K562 (cell line): ENCODE results near the gene ICAM2. TPM values are rescaled to one million over a fixed set of nuclear protein-coding genes. Genes with fewer than 3 reads are reported as not detected.

ENCODE experiments used
- CREB1 ChIP-seq, 2 experiments: sonication (generic) in 1 of 2; formaldehyde crosslinking in 1 of 2; IDR thresholded peaks; 2 replicates each; pipeline versions ENCODE4 v1.6.1 to v1.8.0; 2012 to 2022; ENCODE audit warnings: inconsistent platforms in 1 of 2, mild to moderate bottlenecking in 1 of 2, missing genetic modification reagents in 1 of 2, moderate library complexity in 1 of 2
- EZH2 ChIP-seq: IDR thresholded peaks from 2 replicates; pipeline ENCODE4 v1.6.1; 2012; ENCODE audit warnings: low read depth, mild to moderate bottlenecking, inconsistent platforms, low read length, borderline replicate concordance
- GABPB1 ChIP-seq: sonication (generic); formaldehyde crosslinking; IDR thresholded peaks from 2 replicates; pipeline ENCODE4 v1.8.0; 2022; ENCODE audit warnings: mild to moderate bottlenecking, missing genetic modification reagents
- HDAC6 ChIP-seq: IDR thresholded peaks from 2 replicates; pipeline ENCODE4 v1.6.1; 2012; ENCODE audit warnings: low read depth, mild to moderate bottlenecking, control low read depth, inconsistent platforms, low read length, moderate library complexity
- HDAC8 ChIP-seq: fragments of 450-650 bp; IDR thresholded peaks from 2 replicates; pipeline ENCODE4 v1.6.1; 2016; ENCODE audit warnings: mild to moderate bottlenecking, missing genetic modification characterization, moderate library complexity, missing compliant biosample characterization
- MYNN ChIP-seq, 2 experiments: sonication (generic); formaldehyde crosslinking in 1 of 2; IDR thresholded peaks; 2 replicates each; pipeline versions ENCODE4 v1.5.0 to v1.6.1; 2016 to 2020; ENCODE audit warnings: antibody characterized with exemption in 1 of 2, missing genetic modification reagents in 1 of 2
- POLR3G ChIP-seq: IDR thresholded peaks from 2 replicates; pipeline ENCODE4 v1.6.1; 2011; ENCODE audit not compliant: insufficient read length, insufficient replicate concordance; ENCODE audit errors: extremely low read depth
- TSC22D4 ChIP-seq: fragments of 450-650 bp; IDR thresholded peaks from 2 replicates; pipeline ENCODE4 v1.6.1; 2016; ENCODE audit warnings: missing genetic modification characterization, missing biosample characterization, control low read depth
- U2AF2 ChIP-seq: fragments of 200-400 bp; formaldehyde crosslinking; optimal IDR thresholded peaks from 2 replicates; pipeline ENCODE3; 2017; ENCODE audit warnings: low read depth, mild to moderate bottlenecking, low read length
- ZBTB1 ChIP-seq: sonication (generic); formaldehyde crosslinking; IDR thresholded peaks from 2 replicates; pipeline ENCODE4 v1.8.1; 2023; ENCODE audit warnings: missing genetic modification reagents, low read depth, mild to moderate bottlenecking, borderline replicate concordance
- ZFPM2 ChIP-seq: fragments of 250-450 bp; sonication (Bioruptor Pico); IDR thresholded peaks from 2 replicates; pipeline ENCODE4 v1.5.1; 2022; ENCODE audit warnings: mild to moderate bottlenecking
- ZNF133 ChIP-seq: fragments of 250-450 bp; sonication (Bioruptor Pico); IDR thresholded peaks from 2 replicates; pipeline ENCODE4 v1.4.0; 2020; ENCODE audit warnings: mild to moderate bottlenecking
- ZNF174 ChIP-seq: fragments of 250-450 bp; sonication (Bioruptor Pico); IDR thresholded peaks from 2 replicates; pipeline ENCODE4 v1.4.0; 2020; ENCODE audit warnings: mild to moderate bottlenecking
- ZNF445 ChIP-seq: fragments of 250-450 bp; sonication (Bioruptor Pico); IDR thresholded peaks from 2 replicates; pipeline ENCODE4 v1.4.0; 2020; ENCODE audit warnings: low read depth, mild to moderate bottlenecking, moderate library complexity
- ZNF699 ChIP-seq: fragments of 250-450 bp; sonication (Bioruptor Pico); IDR thresholded peaks from 2 replicates; pipeline ENCODE4 v1.8.0; 2021; ENCODE audit warnings: mild to moderate bottlenecking, moderate library complexity; ENCODE audit not compliant: insufficient replicate concordance
- ZNF764 ChIP-seq: fragments of 250-450 bp; sonication (Bioruptor Pico); IDR thresholded peaks from 2 replicates; pipeline ENCODE4 v1.4.0; 2020; ENCODE audit warnings: low read depth, mild to moderate bottlenecking, moderate library complexity
- ZNF830 ChIP-seq: fragments of 250-450 bp; sonication (Bioruptor Pico); IDR thresholded peaks from 2 replicates; pipeline ENCODE4 v1.5.0; 2021; ENCODE audit warnings: mild to moderate bottlenecking
- ZSCAN29 ChIP-seq: fragments of 450-650 bp; IDR thresholded peaks from 2 replicates; pipeline ENCODE4 v1.6.1; 2017
- polyA plus RNA-seq, 8 experiments: library from polyadenylated mRNA; depleted of rRNA in 4 of 8; stranded (reverse) in 5 of 8; unstranded in 3 of 8; fragments of >200 nt; fragmentation: Nextera tagmentation in 2 of 8; fragmentation: Illumina TruSeq in 1 of 8; extraction: Ambion mirVana in 2 of 8; extraction: Trizol in 1 of 8; gene quantifications; 2 replicates each; pipeline versions ENCODE4 v1.2.1 to v1.2.3, GENCODE V29; 2011 to 2014; ENCODE audit warnings: inconsistent platforms in 1 of 8, missing spikeins in 1 of 8
- total RNA-seq, 7 experiments: library from RNA; depleted of rRNA in 6 of 7; stranded (reverse); fragments of >200 nt in 6 of 7; fragmentation: Illumina TruSeq in 2 of 7; extraction: Trizol in 2 of 7; gene quantifications; 2 replicates each; pipeline versions ENCODE4 v1.2.1 to v1.2.3, GENCODE V29; 2011 to 2021; ENCODE audit warnings: low replicate concordance in 1 of 7
- TF ChIP-seq, protein P1 (sequence below), 2 experiments: fragments of 200-800 bp in 1 of 2; sonication (Bioruptor generic) in 1 of 2; sonication (generic) in 1 of 2; formaldehyde crosslinking in 1 of 2; IDR thresholded peaks in 1 of 2; conservative IDR thresholded peaks in 1 of 2; 2 replicates each; pipeline versions ENCODE4 v1.5.0 to v1.6.1; 2016 to 2020; ENCODE audit warnings: missing compliant biosample characterization in 1 of 2, missing genetic modification characterization in 1 of 2, missing genetic modification reagents in 1 of 2
- TF ChIP-seq, protein P2 (sequence below), 2 experiments: IDR thresholded peaks; 2 replicates each; pipeline ENCODE4 v1.6.1; 2012; ENCODE audit warnings: improper control_type of control experiment in 2 of 2, low read depth in 2 of 2, low read length in 2 of 2, borderline replicate concordance in 1 of 2
- TF ChIP-seq, protein P3 (sequence below): fragments of 250-450 bp; sonication (Bioruptor Pico); IDR thresholded peaks from 2 replicates; pipeline ENCODE4 v1.4.0; 2020; ENCODE audit warnings: borderline replicate concordance
- TF ChIP-seq, protein P4 (sequence below): sonication (generic); formaldehyde crosslinking; IDR thresholded peaks from 2 replicates; pipeline ENCODE4 v1.9.0; 2022; ENCODE audit warnings: mild to moderate bottlenecking, missing genetic modification reagents

The ICAM2 gene
- total and polyA plus RNA-seq, 9 of the 15 experiments (the other 6 are each of a cell fraction or from before 2014, with no cell fraction given) = 37.9 to 89.4 (median 60.6) TPM

DNA sequence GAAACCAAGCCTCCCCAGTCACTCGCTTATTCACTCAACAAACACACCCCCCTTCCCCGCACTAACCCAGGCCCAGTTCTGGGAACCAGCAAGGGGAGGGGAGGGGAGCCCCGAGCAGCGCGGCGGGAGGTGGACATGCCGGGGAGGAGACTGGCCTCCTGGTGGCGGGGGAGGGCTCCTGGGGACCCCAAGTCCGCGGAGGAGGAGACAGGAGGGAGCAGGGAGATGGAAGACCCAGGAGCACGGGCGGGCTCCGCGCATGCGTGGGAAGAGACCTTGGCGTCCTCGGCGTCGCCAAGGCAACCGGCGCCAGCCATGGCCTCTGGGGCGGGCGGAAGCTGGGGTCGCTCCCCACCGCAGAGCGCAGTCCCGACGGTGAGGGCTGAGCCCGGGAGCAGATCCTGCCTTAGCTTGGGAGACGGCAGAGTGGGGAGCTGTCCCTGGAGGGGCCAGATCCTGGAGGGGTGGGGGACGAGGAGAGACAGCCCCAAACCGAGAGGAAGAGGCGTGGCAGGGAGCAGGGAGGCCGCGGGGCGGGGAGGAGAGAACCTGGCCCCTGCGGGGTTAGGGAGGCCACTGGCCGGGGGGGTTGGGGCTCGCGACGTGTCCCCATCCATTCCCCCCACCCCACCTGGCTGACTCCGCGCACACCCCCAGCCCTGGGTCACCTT, 22.2 kb downstream of the ICAM2 start, which contains the start of gene PRR29 (continued):
- TF ChIP-seq, protein P1, sequence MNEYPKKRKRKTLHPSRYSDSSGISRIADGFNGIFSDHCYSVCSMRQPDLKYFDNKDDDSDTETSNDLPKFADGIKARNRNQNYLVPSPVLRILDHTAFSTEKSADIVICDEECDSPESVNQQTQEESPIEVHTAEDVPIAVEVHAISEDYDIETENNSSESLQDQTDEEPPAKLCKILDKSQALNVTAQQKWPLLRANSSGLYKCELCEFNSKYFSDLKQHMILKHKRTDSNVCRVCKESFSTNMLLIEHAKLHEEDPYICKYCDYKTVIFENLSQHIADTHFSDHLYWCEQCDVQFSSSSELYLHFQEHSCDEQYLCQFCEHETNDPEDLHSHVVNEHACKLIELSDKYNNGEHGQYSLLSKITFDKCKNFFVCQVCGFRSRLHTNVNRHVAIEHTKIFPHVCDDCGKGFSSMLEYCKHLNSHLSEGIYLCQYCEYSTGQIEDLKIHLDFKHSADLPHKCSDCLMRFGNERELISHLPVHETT (CRISPR knock-in tag; conservative IDR thresholded peaks at IDR 0.05 in 1 of 2, IDR thresholded peaks at IDR 0.05 in 1 of 2) = no peak
- TF ChIP-seq ZSCAN29 = no peak
- TF ChIP-seq, protein P2, sequence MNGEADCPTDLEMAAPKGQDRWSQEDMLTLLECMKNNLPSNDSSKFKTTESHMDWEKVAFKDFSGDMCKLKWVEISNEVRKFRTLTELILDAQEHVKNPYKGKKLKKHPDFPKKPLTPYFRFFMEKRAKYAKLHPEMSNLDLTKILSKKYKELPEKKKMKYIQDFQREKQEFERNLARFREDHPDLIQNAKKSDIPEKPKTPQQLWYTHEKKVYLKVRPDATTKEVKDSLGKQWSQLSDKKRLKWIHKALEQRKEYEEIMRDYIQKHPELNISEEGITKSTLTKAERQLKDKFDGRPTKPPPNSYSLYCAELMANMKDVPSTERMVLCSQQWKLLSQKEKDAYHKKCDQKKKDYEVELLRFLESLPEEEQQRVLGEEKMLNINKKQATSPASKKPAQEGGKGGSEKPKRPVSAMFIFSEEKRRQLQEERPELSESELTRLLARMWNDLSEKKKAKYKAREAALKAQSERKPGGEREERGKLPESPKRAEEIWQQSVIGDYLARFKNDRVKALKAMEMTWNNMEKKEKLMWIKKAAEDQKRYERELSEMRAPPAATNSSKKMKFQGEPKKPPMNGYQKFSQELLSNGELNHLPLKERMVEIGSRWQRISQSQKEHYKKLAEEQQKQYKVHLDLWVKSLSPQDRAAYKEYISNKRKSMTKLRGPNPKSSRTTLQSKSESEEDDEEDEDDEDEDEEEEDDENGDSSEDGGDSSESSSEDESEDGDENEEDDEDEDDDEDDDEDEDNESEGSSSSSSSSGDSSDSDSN (IDR thresholded peaks at IDR 0.05; ENCODE audit: borderline replicate concordance in 1 of 2, low read depth in 2 of 2, low read length in 2 of 2) = no peak
- no peak for TF ChIP-seq EZH2
- TF ChIP-seq HDAC8 (tag) = no peak
- TF ChIP-seq ZNF764 (CRISPR knock-in tag) = no peak
- TF ChIP-seq MYNN (IDR thresholded peaks at IDR 0.05) = no peak
- TF ChIP-seq MYNN (CRISPR knock-in tag; IDR thresholded peaks at IDR 0.05) = no peak
- TF ChIP-seq ZNF830 = no peak
- TF ChIP-seq ZFPM2 (CRISPR knock-in tag) = no peak
- TF ChIP-seq ZNF699 (CRISPR knock-in tag) = no peak
- TF ChIP-seq ZNF133 = no peak
- no peak for TF ChIP-seq TSC22D4
- TF ChIP-seq, protein P3, sequence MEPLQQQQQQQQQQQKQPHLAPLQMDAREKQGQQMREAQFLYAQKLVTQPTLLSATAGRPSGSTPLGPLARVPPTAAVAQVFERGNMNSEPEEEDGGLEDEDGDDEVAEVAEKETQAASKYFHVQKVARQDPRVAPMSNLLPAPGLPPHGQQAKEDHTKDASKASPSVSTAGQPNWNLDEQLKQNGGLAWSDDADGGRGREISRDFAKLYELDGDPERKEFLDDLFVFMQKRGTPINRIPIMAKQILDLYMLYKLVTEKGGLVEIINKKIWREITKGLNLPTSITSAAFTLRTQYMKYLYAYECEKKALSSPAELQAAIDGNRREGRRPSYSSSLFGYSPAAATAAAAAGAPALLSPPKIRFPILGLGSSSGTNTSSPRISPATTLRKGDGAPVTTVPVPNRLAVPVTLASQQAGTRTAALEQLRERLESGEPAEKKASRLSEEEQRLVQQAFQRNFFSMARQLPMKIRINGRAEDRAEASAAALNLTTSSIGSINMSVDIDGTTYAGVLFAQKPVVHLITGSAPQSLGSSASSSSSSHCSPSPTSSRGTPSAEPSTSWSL (CRISPR knock-in tag) = no peak
- TF ChIP-seq ZNF174 (CRISPR knock-in tag) = no peak
- TF ChIP-seq POLR3G = no peak
- no peak for TF ChIP-seq HDAC6
- TF ChIP-seq ZBTB1 (CRISPR knock-in tag) = peak; percentile 26; the same call in 1 of the 2 replicates
- TF ChIP-seq, protein P4, sequence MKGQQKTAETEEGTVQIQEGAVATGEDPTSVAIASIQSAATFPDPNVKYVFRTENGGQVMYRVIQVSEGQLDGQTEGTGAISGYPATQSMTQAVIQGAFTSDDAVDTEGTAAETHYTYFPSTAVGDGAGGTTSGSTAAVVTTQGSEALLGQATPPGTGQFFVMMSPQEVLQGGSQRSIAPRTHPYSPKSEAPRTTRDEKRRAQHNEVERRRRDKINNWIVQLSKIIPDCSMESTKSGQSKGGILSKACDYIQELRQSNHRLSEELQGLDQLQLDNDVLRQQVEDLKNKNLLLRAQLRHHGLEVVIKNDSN (CRISPR knock-in tag) = no peak
- no peak for TF ChIP-seq ZNF445 (CRISPR knock-in tag)
- peak; percentile 73 for TF ChIP-seq GABPB1
- TF ChIP-seq CREB1 (IDR thresholded peaks at IDR 0.05) = no peak
- TF ChIP-seq CREB1 (CRISPR knock-in tag; IDR thresholded peaks at IDR 0.05) = no peak
- TF ChIP-seq U2AF2 = no peak
